K562 (cell line): ENCODE data around the gene UQCC2. TPM values are rescaled to one million over a fixed set of nuclear protein-coding genes. Genes with fewer than 3 reads are reported as not detected.
A peak's percentile ranks its signal among the peaks of the same experiment; 100 is the strongest.

Source experiments
- ATAC-seq: fragments of 200-7000 bp; cut with Tn5 transposase; 3 replicates; pipeline ENCODE4 v1.9.1; 2020; ENCODE audit warnings: moderate library complexity
- BruUV-seq: library from RNA; stranded (reverse); fragments of 400-500 nt; replicated peaks from 2 replicates; lab custom pipeline; 2021; lab: Mats Ljungman, UMichigan
- CTCF ChIA-PET: fragments of 300-600 bp; formaldehyde crosslinking; extraction: SDS; loops from one replicate; lab custom pipeline; 2021; ENCODE audit warnings: low intra/inter-chr PET ratio; lab: Yijun Ruan, JAX
- POLR2A ChIA-PET: fragments of 300-600, 350-650 bp; sonication (Branson Sonifier 250); formaldehyde crosslinking; extraction: SDS; loops from one replicate; lab custom pipeline; 2021; ENCODE audit warnings: antibody characterized with exemption, inconsistent platforms; lab: Yijun Ruan, JAX
- DNase-seq, 4 experiments: peaks; one replicate each; pipeline versions ENCODE4 v3.0.0 to v3.0.0-alpha.2; 2011 to 2018; ENCODE audit warnings: low spot score in 3 of 4, mixed read lengths in 3 of 4; ENCODE audit errors: extremely low read depth in 1 of 4
- FAIRE-seq: peaks from 2 replicates; lab custom pipeline; 2011; peaks lifted over from hg19 to GRCh38; lab: Jason Lieb, UNC
- H2AFZ ChIP-seq: 2 replicates; pipeline ENCODE4 v1.6.0; 2011; ENCODE audit warnings: low read depth, low read length, control low read depth, inconsistent platforms
- H3K27ac ChIP-seq: fragments of 200-600 bp; 3 replicates; pipeline ENCODE4 v1.8.0; 2011; ENCODE audit warnings: low read depth, mild to moderate bottlenecking, control low read depth, inconsistent platforms, low read length, moderate library complexity, mixed read lengths; ENCODE audit errors: extremely low read depth
- H3K27me3 ChIP-seq, 2 experiments: fragments of 300-600 bp in 1 of 2; 2 replicates in 1 of 2; 3 replicates in 1 of 2; pipeline versions ENCODE4 v1.6.0 to v1.8.0; 2011; ENCODE audit warnings: inconsistent platforms in 2 of 2, low read length in 2 of 2, mild to moderate bottlenecking in 1 of 2, mixed read lengths in 1 of 2, moderate library complexity in 1 of 2; ENCODE audit not compliant: control insufficient read depth in 2 of 2, insufficient read depth in 2 of 2
- H3K36me3 ChIP-seq: fragments of 300-600 bp; 3 replicates; pipeline ENCODE4 v1.8.0; 2011; ENCODE audit warnings: mild to moderate bottlenecking, low read length, inconsistent platforms; ENCODE audit not compliant: control insufficient read depth, insufficient read depth
- H3K4me1 ChIP-seq, 2 experiments: fragments of 200-600 bp in 1 of 2; replicated peaks in 1 of 2; 2 replicates in 1 of 2; 3 replicates in 1 of 2; pipeline versions ENCODE4 v1.5.1 to v1.8.0; 2011; ENCODE audit warnings: inconsistent platforms in 2 of 2, low read length in 2 of 2, mild to moderate bottlenecking in 1 of 2, mixed read lengths in 1 of 2, moderate library complexity in 1 of 2; ENCODE audit not compliant: control insufficient read depth in 2 of 2, insufficient read depth in 2 of 2
- H3K4me2 ChIP-seq: 2 replicates; pipeline ENCODE4 v1.6.1; 2011; ENCODE audit warnings: low read length, control low read depth, inconsistent platforms, mixed read lengths; ENCODE audit not compliant: insufficient read depth
- H3K4me3 ChIP-seq: fragments of 200-600 bp; sonication (generic), shearing (Covaris generic); 2 replicates; pipeline ENCODE4 v1.5.1; 2016; ENCODE audit warnings: control low read depth, inconsistent platforms
- H3K79me2 ChIP-seq: fragments of 200-600 bp; 3 replicates; pipeline ENCODE4 v1.8.0; 2011; ENCODE audit warnings: low read length, inconsistent platforms; ENCODE audit not compliant: control insufficient read depth, insufficient read depth
- H3K9ac ChIP-seq, 2 experiments: 2 replicates each; pipeline versions ENCODE4 v1.6.0 to v1.6.1; 2011; ENCODE audit warnings: low read depth in 2 of 2, low read length in 2 of 2, control low read depth in 1 of 2, inconsistent platforms in 1 of 2, mild to moderate bottlenecking in 1 of 2, mixed read lengths in 1 of 2; ENCODE audit not compliant: insufficient read depth in 1 of 2
- H3K9me1 ChIP-seq: one replicate; pipeline ENCODE4 v1.6.0; 2011; ENCODE audit warnings: inconsistent platforms, mild to moderate bottlenecking, low read length, moderate library complexity; ENCODE audit not compliant: control insufficient read depth, insufficient read depth
- H3K9me3 ChIP-seq: replicated peaks from 2 replicates; pipeline ENCODE4 v1.5.1; 2011; ENCODE audit warnings: low read depth, low read length, inconsistent platforms; ENCODE audit not compliant: control insufficient read depth, insufficient read depth
- H4K20me1 ChIP-seq: replicated peaks from 2 replicates; pipeline ENCODE4 v1.6.1; 2011; ENCODE audit warnings: low read length, inconsistent platforms, mixed read lengths; ENCODE audit not compliant: control insufficient read depth, insufficient read depth
- CTBP1 ChIP-seq: fragments of 450-650 bp; IDR thresholded peaks from 2 replicates; pipeline ENCODE4 v1.6.1; 2016; ENCODE audit warnings: borderline replicate concordance
- LEF1 ChIP-seq: fragments of 450-650 bp; IDR thresholded peaks from 2 replicates; pipeline ENCODE4 v1.6.1; 2016; ENCODE audit warnings: mild to moderate bottlenecking
- MEF2D ChIP-seq: conservative IDR thresholded peaks from 2 replicates; pipeline ENCODE4 v1.6.1; 2016; ENCODE audit warnings: low read depth, missing genetic modification characterization, missing compliant biosample characterization
- MYNN ChIP-seq, 2 experiments: sonication (generic); formaldehyde crosslinking in 1 of 2; IDR thresholded peaks; 2 replicates each; pipeline versions ENCODE4 v1.5.0 to v1.6.1; 2016 to 2020; ENCODE audit warnings: antibody characterized with exemption in 1 of 2, missing genetic modification reagents in 1 of 2
- NCOA2 ChIP-seq, 2 experiments: fragments of 450-650 bp; IDR thresholded peaks; 2 replicates each; pipeline ENCODE4 v1.6.1; 2018; ENCODE audit warnings: mild to moderate bottlenecking in 2 of 2, moderate library complexity in 1 of 2; ENCODE audit not compliant: partially characterized antibody in 2 of 2
- PHTF2 ChIP-seq: fragments of 250-450 bp; sonication (Bioruptor Pico); IDR thresholded peaks from 2 replicates; pipeline ENCODE4 v1.5.0; 2021; ENCODE audit warnings: mild to moderate bottlenecking
- PRMT5 ChIP-seq: sonication (generic); formaldehyde crosslinking; IDR thresholded peaks from 2 replicates; pipeline ENCODE4 v1.5.0; 2020; ENCODE audit warnings: missing genetic modification reagents
- RAD21 ChIP-seq, 2 experiments: fragments of 250-450 bp in 1 of 2; fragments of 450-650 bp in 1 of 2; sonication (Bioruptor Pico) in 1 of 2; formaldehyde crosslinking in 1 of 2; IDR thresholded peaks in 1 of 2; conservative IDR thresholded peaks in 1 of 2; 2 replicates each; pipeline versions ENCODE4 v1.4.0 to v1.8.0; 2020 to 2022; ENCODE audit warnings: mild to moderate bottlenecking in 2 of 2, moderate library complexity in 1 of 2
- SP1 ChIP-seq: sonication (generic); formaldehyde crosslinking; IDR thresholded peaks from 2 replicates; pipeline ENCODE4 v1.8.1; 2022; ENCODE audit warnings: mild to moderate bottlenecking, missing genetic modification reagents
- SRSF7 ChIP-seq: fragments of 200-400 bp; formaldehyde crosslinking; optimal IDR thresholded peaks from 2 replicates; pipeline ENCODE3; 2017; ENCODE audit warnings: mild to moderate bottlenecking, low read depth, low read length
- SUPT5H ChIP-seq: fragments of 450-650 bp; IDR thresholded peaks from 2 replicates; pipeline ENCODE4 v1.6.1; 2016
- TRIM28 ChIP-seq: fragments of 450-650 bp; IDR thresholded peaks from 2 replicates; pipeline ENCODE4 v1.6.1; 2017
- ZBTB8A ChIP-seq: fragments of 450-650 bp; IDR thresholded peaks from 2 replicates; pipeline ENCODE4 v1.6.1; 2018; ENCODE audit warnings: mild to moderate bottlenecking, moderate library complexity; ENCODE audit not compliant: partially characterized antibody
- ZNF124 ChIP-seq: sonication (generic); formaldehyde crosslinking; IDR thresholded peaks from 2 replicates; pipeline ENCODE4 v1.8.1; 2022; ENCODE audit warnings: missing genetic modification reagents
- ZNF143 ChIP-seq: sonication (generic); formaldehyde crosslinking; IDR thresholded peaks from 2 replicates; pipeline ENCODE4 v1.9.0; 2022; ENCODE audit warnings: mild to moderate bottlenecking, missing genetic modification reagents
- ZNF146 ChIP-seq: IDR thresholded peaks from one replicate; pipeline ENCODE4 v1.6.1; 2018; ENCODE audit warnings: missing compliant biosample characterization; ENCODE audit not compliant: unreplicated experiment
- ZNF717 ChIP-seq: fragments of 250-450 bp; sonication (Bioruptor Pico); IDR thresholded peaks from 2 replicates; pipeline ENCODE4 v1.5.0; 2021
- ZNF76 ChIP-seq: fragments of 250-450 bp; sonication (Bioruptor Pico); IDR thresholded peaks from 2 replicates; pipeline ENCODE4 v1.4.0; 2020; ENCODE audit warnings: mild to moderate bottlenecking, moderate library complexity, borderline replicate concordance
- ZSCAN29 ChIP-seq: fragments of 450-650 bp; IDR thresholded peaks from 2 replicates; pipeline ENCODE4 v1.6.1; 2017
- WGBS: fragments of 100-300 bp; shearing (Covaris generic); methylation state at CpG from one replicate; pipeline ENCODE4 v1.1.6; 2016; ENCODE audit warnings: low coverage, mixed read lengths; ENCODE audit not compliant: insufficient coverage; ENCODE audit errors: missing lambda C conversion rate; 5-methylcytosine and 5-hydroxymethylcytosine counted together
- in situ Hi-C: fragments of 300-500 bp; cut with MboI; formaldehyde crosslinking; loops from 4 replicates; pipeline ENCODE4 v1.15.0; 2018; ENCODE audit warnings: inconsistent platforms, mixed read lengths
- intact Hi-C: fragments of 100-400 bp; cut with micrococcal nuclease; formaldehyde crosslinking; loops from 2 replicates; pipeline ENCODE4 v1.14.2; 2022
- polyA plus RNA-seq, 8 experiments: library from polyadenylated mRNA; depleted of rRNA in 4 of 8; stranded (reverse) in 5 of 8; unstranded in 3 of 8; fragments of >200 nt; fragmentation: Nextera tagmentation in 2 of 8; fragmentation: Illumina TruSeq in 1 of 8; extraction: Ambion mirVana in 2 of 8; extraction: Trizol in 1 of 8; gene quantifications; 2 replicates each; pipeline versions ENCODE4 v1.2.1 to v1.2.3, GENCODE V29; 2011 to 2014; ENCODE audit warnings: inconsistent platforms in 1 of 8, missing spikeins in 1 of 8
- total RNA-seq, 7 experiments: library from RNA; depleted of rRNA in 6 of 7; stranded (reverse); fragments of >200 nt in 6 of 7; fragmentation: Illumina TruSeq in 2 of 7; extraction: Trizol in 2 of 7; gene quantifications; 2 replicates each; pipeline versions ENCODE4 v1.2.1 to v1.2.3, GENCODE V29; 2011 to 2021; ENCODE audit warnings: low replicate concordance in 1 of 7
- TF ChIP-seq, protein P1 (sequence below): fragments of 250-450 bp; sonication (Bioruptor Pico); IDR thresholded peaks from 2 replicates; pipeline ENCODE4 v1.5.0; 2020; ENCODE audit warnings: mild to moderate bottlenecking

UQCC2 gene
- total and polyA plus RNA-seq, 9 of the 15 experiments (the other 6 are each of a cell fraction or from before 2014, with no cell fraction given) = 58.5 to 927 (median 158) TPM

DNA sequence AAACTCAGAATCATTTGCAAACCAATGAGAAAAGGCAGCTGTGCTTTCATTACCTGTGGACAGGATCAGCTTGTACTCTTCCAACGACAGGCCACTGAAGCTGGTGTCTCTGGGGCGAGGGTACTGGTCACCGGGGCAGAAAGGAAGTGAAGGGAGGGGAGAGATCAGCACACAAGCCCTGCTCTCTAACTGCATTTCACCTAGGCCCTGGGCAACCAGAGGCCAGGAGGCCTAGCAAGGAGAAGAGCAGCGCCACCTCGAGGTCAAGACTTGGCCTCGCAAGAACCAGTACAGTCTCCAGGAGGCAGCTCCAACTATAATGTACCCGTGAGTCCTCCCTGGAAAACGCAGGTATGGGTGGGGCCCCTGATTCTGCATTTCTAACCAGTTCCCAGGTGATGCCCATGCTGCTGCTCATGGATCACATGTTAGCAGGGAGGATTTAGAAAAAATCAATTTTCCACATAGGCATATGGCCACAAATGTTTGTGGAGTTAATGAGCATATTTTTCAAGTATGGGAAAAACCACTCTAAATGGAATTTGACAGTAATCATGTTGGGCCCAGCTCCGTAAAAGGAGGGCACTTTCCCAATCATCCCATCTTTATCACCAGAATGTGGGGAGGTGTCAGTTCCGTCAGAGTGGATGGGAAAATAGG lies 11.0 kb downstream of the UQCC2 start:
- no peak overlapping the region for H3K4me2 ChIP-seq
- H3K27me3 ChIP-seq = no peaks in the 10 kb centered on the region
- H3K9me1 ChIP-seq = no peaks in the 10 kb centered on the region
- H3K4me3 ChIP-seq = no peak overlapping the region
- intact Hi-C loops = loop anchor here (1.0 kb wide), 2 partner anchors 111 to 115 kb away; no protein-coding TSS in a partner anchor
- H4K20me1 ChIP-seq = no peaks in the 10 kb centered on the region
- TSS peak; percentile 11 for BruUV-seq
- H3K79me2 ChIP-seq = no peaks in the 10 kb centered on the region
- H3K36me3 ChIP-seq = peaks cover 76% of the 10 kb centered on the region; the same call in 2 of the 3 replicates
- ATAC-seq (peak; percentile 96), FAIRE-seq (peak; percentile 96), DNase-seq (peak; percentile 76 to 90 (median 78))
- WGBS = 42% methylated on average over 10 of the region's 10 CpGs
- no peak overlapping the region for H3K9ac ChIP-seq
- no peak overlapping the region for H3K27ac ChIP-seq
- peaks cover 0 to 5% of the 10 kb centered on the region in 2 experiments; a peak in 1 of 5 replicates for H3K4me1 ChIP-seq
- in situ Hi-C loops = loop anchor here (5.0 kb wide), 1 partner anchor 113 kb away; no protein-coding TSS in a partner anchor
- H2AFZ ChIP-seq = no peak overlapping the region
- no peaks in the 10 kb centered on the region for H3K9me3 ChIP-seq
- POLR2A ChIA-PET = interaction anchor here (0.7 to 1.6 kb wide), 6 partner anchors 9 to 22 kb away, joined by 3 to 8 read pairs (median 4); partner anchors contain the start of gene UQCC2
- CTCF ChIA-PET = interaction anchor here (2.2 to 5.5 kb wide), 2 partner anchors 111 to 115 kb away, joined by 20 to 60 read pairs; no protein-coding TSS in a partner anchor
- TF ChIP-seq MEF2D (tag) (no peak), NCOA2 (IDR thresholded peaks at IDR 0.05; ENCODE audit: partially characterized antibody in 2 of 2) (no peak), ZBTB8A (no peak), PHTF2 (CRISPR knock-in tag) (no peak), ZSCAN29 (no peak), SP1 (CRISPR knock-in tag) (0 out of 2 replicates have a peak, but pooled peaks have one; percentile 26), ZNF76 (no peak), SUPT5H (no peak), ZNF717 (CRISPR knock-in tag) (no peak), CTBP1 (peak; percentile 58; the same call in 1 of the 2 replicates), ZNF124 (no peak), SRSF7 (no peak), TRIM28 (no peak), ZNF143 (CRISPR knock-in tag) (no peak), LEF1 (no peak), RAD21 (CRISPR knock-in tag; conservative IDR thresholded peaks at IDR 0.05 in 1 of 2, IDR thresholded peaks at IDR 0.05 in 1 of 2) (peak; percentile 65 to 84), ZNF146 (CRISPR knock-in tag) (no peak), MYNN (IDR thresholded peaks at IDR 0.05) (no peak), MYNN (CRISPR knock-in tag; IDR thresholded peaks at IDR 0.05) (no peak), PRMT5 (CRISPR knock-in tag) (no peak)
- TF ChIP-seq, protein P1, sequence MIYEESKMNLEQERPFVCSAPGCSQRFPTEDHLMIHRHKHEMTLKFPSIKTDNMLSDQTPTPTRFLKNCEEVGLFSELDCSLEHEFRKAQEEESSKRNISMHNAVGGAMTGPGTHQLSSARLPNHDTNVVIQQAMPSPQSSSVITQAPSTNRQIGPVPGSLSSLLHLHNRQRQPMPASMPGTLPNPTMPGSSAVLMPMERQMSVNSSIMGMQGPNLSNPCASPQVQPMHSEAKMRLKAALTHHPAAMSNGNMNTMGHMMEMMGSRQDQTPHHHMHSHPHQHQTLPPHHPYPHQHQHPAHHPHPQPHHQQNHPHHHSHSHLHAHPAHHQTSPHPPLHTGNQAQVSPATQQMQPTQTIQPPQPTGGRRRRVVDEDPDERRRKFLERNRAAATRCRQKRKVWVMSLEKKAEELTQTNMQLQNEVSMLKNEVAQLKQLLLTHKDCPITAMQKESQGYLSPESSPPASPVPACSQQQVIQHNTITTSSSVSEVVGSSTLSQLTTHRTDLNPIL = no peak
